ENCODE data around the gene CHCHD3.

DNA sequence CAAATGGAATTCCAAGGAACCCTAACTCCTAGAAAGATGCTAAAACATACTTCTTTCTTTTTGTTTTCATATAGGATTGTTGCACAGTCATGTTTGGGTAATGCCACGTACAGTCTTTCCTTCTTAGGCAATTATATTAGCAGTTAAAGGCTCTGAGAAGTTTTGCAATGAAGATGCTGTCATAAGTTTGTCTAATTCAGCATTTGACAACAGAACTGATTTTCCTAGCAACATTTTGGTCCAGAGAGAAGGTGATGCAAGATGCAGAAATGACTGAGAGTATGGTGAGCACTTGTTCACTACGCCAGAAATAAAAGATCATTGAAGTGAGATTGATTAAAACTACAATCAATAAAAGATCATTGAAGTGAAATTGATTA lies 321.7 kb downstream of the CHCHD3 start:
- TF ChIP-seq, protein P1, sequence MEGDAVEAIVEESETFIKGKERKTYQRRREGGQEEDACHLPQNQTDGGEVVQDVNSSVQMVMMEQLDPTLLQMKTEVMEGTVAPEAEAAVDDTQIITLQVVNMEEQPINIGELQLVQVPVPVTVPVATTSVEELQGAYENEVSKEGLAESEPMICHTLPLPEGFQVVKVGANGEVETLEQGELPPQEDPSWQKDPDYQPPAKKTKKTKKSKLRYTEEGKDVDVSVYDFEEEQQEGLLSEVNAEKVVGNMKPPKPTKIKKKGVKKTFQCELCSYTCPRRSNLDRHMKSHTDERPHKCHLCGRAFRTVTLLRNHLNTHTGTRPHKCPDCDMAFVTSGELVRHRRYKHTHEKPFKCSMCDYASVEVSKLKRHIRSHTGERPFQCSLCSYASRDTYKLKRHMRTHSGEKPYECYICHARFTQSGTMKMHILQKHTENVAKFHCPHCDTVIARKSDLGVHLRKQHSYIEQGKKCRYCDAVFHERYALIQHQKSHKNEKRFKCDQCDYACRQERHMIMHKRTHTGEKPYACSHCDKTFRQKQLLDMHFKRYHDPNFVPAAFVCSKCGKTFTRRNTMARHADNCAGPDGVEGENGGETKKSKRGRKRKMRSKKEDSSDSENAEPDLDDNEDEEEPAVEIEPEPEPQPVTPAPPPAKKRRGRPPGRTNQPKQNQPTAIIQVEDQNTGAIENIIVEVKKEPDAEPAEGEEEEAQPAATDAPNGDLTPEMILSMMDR (IDR thresholded peaks at IDR 0.05): no peak
- TF ChIP-seq POLR2A (IDR thresholded peaks at IDR 0.05): no peak

All from lower leg skin (tissue), 3 donors.